HG03575 (cell line): Measurements from ENCODE around the gene SPAM1.
"Not testable (repeated sequence)": the region's sequence is repeated elsewhere in the genome, so short reads cannot be mapped to it uniquely, and the experiment has no call there.

Source experiments
- ATAC-seq: cut with Tn5 transposase; IDR thresholded peaks from one replicate; pipeline ENCODE4 v1.9.1; 2021; ENCODE audit not compliant: unreplicated experiment, insufficient number of reproducible peaks, low FRiP score; ENCODE audit errors: extremely low read depth

SPAM1 gene

DNA sequence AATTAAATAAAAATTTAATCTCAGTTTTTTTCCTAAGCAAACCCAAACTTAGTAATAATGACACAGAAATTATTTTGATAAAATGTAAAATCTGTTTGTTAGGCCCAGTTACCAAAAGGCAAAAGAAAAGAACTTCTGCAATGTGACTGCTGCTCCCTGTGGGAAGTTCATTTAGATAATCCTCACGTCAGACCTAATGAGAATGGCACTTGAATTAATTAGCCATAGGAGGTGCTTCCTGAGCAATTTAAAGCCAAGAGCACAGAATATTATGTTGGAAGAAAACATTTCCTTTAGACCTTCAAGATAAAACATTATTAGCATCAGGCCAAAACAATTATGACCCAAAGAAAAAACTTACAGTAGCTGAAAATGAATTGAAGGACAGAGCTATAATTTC is 19.4 kb downstream of the SPAM1 start:
- ATAC-seq = no peak

DNA sequence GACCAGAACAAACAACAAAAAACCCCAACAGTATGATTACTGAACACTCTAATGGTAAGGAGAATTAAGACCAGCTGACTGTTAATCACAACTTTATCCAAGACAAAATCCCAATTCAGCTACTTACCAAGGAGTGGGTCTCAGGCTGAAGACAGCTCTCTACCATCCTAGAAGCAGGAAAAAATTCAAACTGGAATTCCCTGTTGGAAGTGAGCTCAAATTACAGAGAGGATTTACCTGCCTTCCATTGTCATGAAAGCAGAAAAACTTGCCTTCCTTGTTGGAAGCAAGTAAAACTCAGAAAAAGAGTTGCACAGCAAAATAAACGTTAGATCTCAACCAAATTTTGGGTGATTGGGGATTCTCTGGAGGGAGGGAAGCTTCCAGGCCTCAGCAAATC is 20.9 kb downstream of the SPAM1 start:
- no peak for ATAC-seq

DNA sequence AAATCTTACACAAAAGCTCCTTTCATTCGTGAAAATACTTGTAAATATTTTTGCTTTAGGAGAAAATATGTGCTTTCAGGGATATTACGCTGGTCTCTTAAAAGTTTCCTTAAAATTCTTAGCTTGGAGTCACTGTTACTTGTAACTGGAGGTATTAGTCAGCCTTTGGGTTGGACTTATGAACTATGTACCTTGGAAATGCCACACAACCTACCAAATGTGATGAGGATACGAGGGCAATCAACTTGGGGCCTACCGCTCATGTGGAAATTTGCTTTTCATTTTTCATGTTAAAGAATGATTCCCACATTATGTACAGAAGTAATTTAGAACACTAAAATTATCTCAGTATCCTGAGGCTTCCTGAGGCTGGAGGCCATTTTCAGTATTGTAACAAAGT is 23.1 kb downstream of the SPAM1 start:
- ATAC-seq = no peak

DNA sequence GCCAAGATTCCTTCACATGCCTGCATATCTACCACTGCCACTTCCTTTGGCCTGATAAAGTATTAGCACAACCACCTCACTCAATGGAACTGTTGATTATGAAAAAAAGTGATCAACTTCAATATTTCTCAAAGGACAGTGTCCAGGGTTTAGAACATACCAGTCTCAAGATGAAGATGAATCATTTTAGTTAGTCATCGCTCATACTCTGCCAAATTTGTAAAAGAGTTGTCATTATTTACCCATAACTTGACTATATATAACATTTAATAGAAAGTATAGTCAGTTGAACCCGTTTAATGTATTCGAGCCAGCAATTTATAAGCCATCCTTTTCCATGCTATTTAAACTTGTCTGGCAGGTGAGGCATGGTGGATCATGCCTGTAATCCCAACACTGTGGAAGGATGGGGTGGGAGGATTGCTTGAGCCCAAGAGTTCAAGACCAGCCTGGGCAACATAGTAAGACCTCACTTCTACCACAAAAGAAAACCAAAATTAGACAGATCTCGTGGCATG is 33.2 kb downstream of the SPAM1 start:
- ATAC-seq = no peak

DNA sequence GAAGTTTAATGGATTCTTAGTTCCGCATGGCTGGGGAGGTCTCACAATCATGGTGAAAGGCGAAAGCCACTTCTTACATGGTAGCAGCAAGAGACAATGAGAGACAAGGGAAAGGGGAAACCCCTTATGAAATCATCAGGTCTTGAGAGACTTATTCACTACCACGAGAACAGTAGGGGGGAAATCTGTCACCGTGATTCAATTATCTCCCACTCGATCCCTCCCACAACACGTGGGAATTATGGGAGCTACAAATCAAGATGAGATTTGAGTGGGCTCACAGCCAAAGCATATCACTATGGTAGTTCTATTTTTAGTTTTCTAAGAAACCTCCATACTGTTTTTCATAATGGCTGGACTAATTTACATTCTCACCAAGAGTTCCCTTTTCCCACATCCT is 36.7 kb downstream of the SPAM1 start:
- no peak for ATAC-seq

DNA sequence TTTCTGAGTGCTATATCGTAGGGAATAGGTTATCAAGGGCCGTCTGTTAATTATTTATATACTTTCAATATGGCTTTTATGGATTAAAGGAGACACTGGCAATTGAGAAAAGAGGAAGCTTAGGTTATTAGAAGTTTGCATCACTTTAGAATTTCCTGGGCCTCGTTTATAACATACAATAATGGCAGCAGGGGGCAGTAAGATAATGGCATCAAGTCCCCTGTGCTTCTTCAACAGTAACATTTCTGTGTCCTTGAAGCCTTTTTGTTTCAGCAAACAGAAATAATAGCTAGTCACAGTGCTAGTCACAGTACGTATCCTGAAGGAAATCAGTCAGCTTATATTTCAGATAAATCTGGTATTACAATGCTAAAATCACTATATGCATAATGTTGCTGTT is 41.9 kb downstream of the SPAM1 start:
- ATAC-seq = no peak

DNA sequence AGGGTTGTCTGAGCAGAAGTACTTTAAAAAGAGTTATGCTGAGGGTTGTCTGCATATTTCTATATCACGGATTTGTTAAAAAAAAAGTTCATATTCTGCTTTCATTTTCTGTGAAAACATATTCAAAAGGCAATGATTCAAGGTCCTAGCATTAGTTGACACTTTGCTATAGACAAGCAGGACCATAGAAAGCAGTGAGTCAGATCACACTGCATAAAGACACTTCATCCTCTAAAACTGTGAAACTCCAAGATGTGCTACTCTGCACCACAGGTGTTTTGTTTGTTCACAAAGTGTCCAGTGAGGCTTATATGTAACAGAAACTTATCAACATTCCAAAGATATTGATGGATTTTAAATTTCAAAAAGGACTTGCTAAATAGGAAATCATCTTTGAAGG is 47.0 kb downstream of the SPAM1 start:
- no peak for ATAC-seq

DNA sequence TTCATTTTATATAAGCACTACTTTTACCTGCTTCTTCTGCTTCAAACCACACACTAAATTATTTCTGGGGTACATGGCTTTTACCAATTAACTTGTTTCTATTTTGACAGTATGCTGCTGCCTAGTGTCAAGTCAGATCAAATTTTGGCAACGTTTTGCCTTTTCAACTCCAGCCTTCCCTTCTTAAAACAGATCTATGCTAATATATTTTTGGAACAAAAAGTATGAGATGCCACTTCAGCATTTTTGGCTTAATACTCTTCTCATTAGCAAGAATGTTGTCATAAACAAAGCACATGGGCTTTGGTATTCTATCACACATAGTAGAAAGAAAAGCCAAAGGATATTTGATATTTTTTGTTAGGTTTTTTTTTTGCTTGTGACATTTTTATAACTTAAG is 47.8 kb downstream of the SPAM1 start:
- no peak for ATAC-seq

DNA sequence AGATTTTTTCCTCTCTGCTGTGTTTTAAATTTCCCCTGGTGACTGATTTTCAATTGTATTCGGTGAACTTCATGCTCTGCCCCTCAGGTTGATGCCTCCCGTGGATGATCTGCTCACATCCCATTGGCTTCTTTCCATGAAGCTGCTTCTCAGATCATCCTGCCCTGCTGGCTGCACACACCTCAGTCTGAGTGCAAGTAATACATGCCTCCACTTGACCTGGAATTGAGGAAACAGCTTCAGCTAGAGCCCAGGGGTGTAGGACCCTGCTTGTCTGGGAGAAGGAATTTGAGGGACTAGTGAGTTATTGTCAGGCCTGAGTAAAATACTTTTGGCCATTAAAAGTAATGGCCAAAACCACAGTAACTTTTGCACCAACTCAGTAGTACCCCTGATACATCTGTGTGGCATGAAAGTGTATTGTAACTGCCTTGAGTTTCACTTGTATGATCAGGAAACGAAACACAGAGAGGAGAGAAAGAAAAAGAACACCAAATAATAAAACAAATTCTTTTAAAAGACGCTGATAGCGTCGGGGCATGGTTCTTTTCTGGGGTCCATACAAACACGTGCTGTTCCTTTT is 49.4 kb downstream of the SPAM1 start:
- no peak for ATAC-seq

DNA sequence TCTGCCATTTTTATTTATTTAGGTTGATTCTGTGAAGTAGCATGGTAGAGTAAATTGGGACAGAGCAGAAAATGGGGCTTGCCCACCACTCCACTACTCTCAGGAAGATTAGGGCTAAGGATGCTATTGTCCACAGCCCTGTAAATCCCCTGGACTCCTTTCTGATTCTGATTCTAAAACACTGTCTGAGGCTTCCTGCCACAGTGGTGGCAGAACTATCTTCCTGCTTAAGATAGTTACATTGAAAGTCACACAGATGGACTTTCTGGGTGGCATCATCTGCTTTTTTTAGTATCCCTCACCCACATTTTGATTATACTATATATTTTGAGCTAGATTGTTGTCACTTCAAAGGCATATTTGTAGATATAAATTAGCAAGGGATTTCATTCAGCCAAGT is 50.0 kb downstream of the SPAM1 start:
- no peak for ATAC-seq

DNA sequence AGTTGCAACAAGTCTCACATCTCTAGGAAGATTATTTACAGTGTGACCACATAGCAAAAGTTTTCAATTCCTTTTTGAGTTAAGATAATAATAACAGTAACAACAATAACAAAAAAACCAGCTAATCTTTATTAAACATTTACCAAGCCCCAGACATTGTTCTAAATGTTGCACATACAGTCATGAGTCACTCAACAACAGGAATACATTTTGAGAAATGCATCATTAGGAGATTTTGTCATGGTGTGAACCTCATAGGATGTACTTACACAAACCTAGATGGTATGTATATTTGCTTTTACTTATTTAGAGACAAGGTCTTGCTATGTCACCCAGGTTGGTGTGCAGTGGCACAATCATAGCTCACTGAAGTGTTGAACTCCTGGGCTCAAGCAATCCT is 52.0 kb downstream of the SPAM1 start:
- ATAC-seq = no peak

DNA sequence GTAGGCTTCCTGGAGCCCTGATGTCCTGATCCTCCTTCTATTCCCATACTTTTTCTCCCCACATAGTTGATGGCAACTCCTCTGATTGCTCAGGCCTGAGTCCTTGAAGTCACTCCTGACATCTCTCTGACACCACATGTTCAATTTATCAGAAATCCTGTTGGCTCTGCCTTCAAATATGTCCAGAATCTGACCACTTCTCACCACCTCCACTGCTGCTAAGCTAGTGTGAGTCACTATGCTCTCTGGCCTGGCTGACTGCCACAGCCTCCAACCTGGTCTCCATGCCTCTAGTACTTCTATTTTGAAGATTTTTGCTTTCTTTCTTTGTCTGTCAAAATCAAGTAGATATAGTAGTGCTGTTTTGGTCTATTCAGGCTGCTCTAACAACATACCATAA is 54.8 kb downstream of the SPAM1 start:
- no peak for ATAC-seq

DNA sequence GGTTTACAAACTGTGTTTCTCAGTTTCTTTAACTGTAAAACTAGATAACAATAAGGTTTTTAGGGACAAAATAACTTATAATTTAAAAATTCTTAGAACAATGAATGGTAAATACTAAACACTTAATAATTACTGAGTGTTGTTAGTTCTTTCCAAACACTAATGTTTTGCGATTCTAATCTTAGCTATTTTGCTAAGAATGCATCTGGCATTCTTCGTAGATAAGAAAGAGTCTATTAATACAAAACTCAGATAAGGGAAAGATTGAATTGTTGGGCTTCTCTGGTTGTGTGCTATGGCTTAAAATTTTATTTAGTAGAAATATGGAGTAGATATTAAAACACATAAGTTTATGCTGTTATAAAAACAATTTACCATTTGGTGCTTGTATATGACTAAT is 62.4 kb downstream of the SPAM1 start:
- no peak for ATAC-seq

DNA sequence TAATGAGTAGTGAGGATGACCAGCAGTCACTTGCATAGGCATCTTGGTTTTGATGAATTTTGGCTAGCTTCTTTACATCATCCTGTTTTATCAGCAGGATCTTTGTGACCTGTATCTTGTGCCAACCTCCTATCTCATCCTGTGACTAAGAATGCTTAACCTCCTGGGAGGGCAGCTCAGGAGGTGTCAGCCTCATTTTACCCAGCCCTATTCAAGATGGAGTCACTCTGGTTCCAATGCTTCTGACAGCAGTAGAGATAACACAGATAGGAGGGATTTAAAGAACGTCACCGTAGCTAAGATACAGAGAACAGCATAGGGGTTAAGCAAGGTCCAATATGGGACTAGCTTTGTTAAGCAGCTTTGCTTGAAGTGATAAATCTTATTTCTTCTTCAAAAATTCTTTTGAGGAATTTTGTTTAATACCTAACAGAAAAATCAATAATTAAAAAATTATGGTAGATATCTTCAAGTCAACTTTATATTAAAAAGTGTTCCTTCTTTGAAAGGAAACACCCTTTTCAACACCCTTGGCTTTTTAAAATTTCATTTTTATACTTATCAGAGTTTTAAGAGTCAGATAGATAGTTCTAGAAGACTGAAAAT is 68.0 kb downstream of the SPAM1 start:
- no peak for ATAC-seq

DNA sequence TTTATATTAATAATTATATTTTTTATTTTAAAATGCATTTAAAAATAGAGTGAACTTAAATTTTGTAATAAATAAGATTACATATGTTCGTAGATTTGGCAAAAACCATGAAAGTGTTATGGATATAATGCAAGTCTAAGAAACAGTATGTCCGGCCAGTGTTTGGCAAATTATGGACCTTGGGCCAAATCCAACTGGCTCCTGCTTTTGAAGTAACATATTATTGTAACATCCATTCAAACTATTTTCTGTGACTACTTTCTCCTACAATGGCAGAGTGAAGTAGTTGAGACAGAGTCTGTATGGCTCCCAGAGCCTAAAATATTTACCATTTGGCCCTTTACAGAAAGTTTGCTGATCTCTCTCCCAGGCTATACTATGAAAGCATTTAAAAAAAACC is 69.0 kb downstream of the SPAM1 start:
- no peak for ATAC-seq

DNA sequence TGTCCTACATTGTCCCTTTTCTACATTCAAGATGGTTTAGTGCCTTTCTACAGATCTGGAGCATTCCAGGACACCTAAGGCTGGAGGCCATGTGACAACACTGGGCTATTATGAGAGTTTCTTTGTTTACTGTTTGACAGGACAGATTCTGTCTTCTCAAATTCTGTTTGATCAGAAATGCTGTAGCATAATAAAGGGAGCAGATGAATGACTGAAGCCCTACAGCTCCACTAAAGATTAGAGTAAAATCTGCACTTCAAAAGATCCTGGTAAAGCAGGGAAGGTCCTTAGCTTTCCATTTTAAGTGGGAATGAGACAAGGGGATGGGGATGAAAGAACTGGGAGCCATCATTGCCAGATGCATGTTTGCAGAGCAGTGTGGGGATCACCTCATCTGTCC is 69.4 kb downstream of the SPAM1 start:
- ATAC-seq = no peak

DNA sequence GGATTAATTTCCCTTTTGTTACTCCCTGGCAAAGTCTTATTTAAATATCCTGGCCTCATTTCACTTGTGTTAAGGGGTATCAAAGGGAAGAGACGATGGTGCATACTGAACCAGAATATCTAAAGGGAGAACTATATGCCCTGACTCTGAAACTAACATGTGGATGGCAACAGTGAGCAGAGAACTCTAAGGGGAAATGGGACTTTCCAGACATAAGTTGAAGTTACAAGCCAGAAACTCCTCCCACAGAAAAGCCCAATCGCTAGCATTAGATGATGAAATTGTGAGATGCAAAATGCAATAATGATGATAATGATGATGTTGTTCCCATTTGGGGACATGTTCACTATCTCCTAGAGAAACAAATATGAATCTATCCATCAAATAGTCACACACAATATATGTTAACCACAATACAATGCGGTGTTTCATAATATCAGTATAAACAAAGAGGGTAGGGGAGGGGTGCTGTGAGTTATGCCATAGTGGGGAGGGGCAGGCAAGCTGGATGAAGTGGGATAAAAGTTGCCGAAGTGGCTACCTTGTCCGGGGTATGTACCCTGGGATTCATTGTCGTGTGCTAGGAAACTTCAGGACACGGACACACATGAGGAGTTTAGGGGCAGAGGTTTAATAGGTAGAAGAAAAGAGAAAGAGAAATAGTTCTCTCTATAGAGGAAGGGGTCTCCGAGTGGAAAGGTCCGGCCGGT is 70.7 kb downstream of the SPAM1 start:
- ATAC-seq = no peak

DNA sequence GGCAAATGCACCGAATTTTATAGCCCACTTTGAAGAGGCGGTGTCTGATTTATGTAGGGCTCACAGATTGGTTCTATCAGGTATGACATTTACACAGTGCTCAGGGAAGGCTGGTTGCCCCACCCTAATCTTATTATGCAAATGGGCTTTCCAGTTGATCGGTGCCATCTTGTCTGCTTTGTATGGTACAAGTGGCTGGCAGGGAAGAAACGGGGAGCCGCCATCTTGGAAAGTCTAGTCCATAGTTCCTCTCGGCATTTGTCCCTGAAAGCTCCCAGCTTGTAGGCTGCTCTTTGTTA is 71.2 kb downstream of the SPAM1 start:
- ATAC-seq = no peak

DNA sequence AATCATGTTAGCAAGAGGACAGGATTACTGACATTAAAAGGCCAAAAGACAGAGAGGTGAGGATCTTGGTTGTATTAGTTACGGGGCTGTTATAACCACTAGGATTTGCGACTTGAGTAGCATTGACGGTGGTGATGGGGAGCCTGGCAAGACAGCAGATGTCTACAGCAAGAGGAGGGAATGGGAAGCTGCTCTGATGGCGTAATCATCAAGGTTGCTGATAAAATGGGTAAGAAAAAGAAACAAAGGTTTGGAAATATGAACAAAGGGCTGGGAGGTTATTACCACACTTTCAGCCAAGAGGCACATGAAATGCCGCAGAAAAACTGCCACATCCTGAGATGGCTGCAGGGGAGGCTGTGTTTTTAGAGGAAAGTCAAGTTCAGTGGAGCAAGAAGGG is 73.9 kb downstream of the SPAM1 start:
- ATAC-seq = no peak

DNA sequence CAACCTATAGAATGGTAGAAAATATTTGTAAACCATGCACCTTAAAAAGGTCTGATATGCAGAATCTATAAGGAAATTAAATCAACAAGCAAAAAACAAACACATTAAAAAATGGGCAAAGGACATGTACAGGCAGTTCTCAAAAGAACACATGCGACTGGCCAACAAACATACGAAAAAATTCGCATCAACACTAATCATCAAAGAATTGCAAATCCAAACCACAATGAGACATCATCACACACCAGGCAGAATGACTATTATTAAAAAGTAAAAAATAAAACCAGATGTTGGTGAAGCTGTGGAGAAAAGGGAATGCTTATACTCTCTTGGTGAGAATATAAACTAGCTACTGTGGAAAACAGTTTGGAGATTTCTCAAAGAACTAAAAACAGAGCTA is 74.7 kb downstream of the SPAM1 start:
- no peak for ATAC-seq

DNA sequence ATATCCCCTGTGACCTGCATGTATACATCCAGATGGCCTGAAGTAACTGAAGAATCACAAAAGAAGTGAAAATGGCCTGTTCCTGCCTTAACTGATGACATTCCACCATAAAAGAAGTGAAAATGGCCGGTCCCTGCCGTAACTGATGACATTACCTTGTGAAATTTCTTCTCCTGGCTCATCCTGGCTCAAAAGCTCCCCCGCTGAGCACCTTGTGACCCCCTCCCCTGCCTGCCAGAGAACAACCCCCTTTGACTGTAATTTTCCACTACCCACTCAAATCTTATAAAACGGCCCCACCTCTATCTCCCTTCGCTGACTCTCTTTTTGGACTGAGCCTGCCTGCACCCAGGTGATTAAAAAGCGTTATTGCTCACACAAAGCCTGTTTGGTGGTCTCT is 83.3 kb downstream of the SPAM1 start:
- not testable (repeated sequence) for ATAC-seq
